ENCODE results near the gene CLPSL1.

Gene CLPSL1

GRCh38 chr6:35759426-35759825 lies 21.4 kb upstream of the CLPSL1 start:
- no peak for DNase-seq

GRCh38 chr6:35765739-35766138 lies 15.1 kb upstream of the CLPSL1 start:
- DNase-seq, result no peak

DNA sequence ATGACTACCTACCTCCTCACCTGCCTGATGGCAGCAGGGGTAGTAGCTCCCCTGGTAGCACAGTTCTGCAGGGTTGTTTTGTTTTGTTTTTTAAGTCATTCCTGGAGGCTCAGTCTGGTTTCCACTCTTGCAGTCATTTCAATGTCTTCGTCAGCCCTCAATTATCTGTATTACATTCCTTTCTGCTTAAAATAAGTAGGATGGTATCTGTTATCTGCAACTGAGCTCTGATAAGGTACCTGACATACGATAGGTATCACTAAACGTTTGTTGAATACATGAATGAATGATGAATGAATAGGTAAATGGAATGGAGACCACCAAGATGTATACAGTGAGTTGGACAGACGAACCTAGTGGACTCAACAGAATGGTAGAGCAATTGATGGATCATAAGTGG lies 11.6 kb upstream of the CLPSL1 start:
- no peak for DNase-seq

GRCh38 chr6:35771343-35771627 lies 9.5 kb upstream of the CLPSL1 start:
- no peak for DNase-seq

DNA sequence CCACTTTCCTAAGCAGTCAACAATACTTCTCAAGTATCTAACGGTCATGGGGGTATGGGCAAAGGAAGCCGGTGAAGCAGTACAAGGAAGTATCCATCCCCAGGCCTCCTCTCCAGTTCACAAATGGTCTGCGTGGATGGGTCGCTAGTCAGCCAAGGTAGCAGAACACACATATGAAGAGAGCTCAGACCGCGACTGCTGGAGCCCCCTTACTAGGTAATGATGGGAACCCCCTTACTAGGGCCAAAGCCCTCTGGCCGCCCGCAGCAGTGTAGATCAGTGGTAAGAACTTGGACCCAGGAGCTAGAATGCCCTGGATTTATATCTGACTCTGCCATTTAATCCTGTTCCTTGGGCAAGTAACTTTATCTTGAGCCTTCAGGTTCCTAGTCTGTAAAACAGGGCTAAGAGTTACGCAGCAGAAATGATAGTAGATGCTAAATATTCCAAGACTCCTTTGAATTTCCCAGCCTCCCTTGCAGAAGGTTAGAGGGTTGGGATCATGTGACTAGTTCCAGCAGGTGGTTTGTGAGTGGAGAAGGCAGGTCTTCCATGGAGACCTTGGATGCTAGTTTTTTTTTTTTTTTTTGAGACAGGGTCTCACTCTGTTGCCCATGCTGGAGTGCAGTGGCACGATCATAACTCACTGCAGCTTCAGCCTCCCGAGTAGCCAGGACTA lies 6.6 kb upstream of the CLPSL1 start:
- DNase-seq, result no peak

DNA sequence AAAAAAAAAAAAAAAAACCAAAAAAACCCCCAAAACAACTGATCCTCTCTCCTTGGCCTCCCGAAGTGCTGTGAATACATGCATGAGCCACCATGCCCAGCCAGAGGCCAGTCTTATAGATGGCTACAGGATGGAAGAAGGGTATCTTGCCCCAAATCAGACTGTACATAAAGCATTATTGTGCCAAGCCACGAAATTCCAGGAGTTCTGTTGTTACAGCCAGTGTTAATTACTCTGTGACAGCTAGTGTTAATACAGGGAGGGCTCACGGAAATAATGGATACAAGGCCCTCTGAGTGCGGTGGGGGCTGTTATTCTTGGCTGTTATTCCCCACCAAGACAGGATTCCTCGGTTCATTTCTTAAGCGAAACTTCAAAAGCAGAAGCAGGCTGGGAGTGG lies 5.8 kb upstream of the CLPSL1 start:
- no peak for DNase-seq

DNA sequence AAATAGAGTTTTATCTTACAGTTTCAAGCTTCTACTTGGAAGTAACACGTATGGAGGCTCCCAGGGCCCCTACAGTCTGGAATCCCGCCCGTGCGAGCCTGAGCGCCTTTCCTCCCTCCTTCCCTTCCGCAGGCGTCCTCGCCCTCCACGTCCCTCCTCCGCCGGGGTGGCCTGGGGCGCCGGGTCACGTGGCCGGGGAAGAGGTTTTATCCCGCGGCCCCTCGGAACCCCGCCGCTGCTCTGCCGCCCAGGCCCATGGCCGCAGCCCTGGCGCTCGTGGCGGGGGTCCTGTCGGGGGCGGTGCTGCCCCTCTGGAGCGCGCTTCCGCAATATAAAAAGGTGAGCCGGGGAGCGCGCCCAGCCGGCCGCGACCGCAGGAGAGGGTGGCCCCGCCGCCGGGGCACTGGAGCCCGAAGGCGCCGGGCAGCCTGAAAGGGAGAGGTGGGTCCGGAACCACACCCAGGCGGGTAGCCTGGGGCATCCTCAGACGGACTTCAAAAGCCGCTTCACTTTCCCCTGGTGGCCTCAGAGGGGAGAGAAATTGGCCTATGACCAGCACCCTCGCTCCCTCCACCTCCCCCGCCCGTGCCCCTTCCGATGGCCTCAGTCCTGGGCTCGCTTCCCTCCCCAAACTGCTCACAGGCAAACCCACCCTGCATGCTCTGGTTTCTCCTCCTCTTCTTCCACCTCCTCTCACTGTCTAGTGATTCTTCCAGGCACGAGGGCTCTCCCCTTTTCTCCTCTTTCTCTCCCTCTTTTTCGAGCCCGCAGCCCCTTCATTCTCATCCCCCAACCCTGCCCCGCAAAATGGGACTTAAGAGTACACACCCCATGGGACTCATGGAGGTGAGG lies 4.2 kb upstream of the CLPSL1 start, which contains the start of gene CLPSL2:
Gene CLPSL2 (plus strand): TSS at position 235 of the 852 bp plus-strand sequence. CDS start 21 bp downstream, at position 256.
- peak; percentile 53 to 83 for DNase-seq

DNA sequence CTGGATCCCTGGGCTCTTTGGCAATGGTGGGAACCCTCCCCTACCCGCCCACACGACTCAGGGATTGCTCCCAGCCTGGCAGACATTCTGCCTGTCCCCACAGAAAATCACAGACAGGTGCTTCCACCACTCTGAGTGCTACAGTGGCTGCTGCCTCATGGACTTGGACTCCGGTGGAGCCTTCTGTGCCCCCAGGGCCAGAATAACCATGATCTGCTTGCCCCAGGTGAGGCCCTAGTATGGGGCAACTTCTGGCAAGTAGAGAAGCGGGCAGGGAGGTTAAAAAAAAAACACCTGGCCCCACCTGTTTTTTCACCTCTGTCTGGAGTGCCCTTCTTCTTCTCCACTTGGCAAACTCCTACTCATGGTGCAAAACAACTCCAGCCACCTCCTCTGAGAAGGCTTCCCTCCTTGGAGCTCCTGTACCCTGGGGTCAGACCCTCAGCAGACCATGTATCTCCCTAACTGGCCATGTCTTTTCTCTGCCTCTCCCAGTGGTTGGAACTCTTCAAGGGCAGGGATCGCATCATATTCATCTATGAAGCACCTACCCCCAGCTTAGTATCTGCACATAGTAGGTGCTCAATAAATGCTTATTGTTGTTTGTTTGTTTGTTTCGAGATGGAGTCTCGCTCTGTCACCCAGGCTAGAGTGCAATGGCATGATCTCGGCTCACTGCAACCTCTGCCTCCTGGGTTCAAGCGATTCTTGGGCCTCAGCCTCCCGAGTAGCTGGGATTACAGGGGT lies 3.3 kb upstream of the CLPSL1 start:
- no peak for DNase-seq

- DNase-seq, result no peak
Measured at GRCh38 chr6:35778437-35778836, 2.4 kb upstream of the CLPSL1 start.

DNA sequence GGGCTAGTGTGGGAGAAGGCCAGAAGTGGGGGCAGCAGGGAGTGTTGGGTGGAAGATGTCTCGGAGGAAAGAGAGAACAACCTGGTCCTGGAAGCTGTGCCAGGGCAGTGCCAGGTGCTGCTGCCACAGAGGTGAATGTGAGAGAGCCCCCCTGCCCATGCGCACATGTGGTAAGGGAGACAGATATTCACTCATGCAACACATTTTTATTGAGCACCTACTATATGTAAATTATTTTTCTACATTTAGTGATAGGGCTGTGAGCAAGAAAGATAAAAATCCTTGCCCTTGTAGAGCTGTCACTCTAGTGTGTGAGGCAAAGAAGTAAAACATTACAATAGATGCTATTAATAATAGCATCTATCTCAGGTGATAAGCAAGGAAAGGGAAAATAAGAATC lies 471 bp downstream of the CLPSL1 start:
- DNase-seq, result no peak

GRCh38 chr6:35782424-35782823 lies 1.6 kb downstream of the CLPSL1 start:
- no peak for DNase-seq

GRCh38 chr6:35784200-35784599 lies 3.4 kb downstream of the CLPSL1 start:
- DNase-seq, result no peak

DNA sequence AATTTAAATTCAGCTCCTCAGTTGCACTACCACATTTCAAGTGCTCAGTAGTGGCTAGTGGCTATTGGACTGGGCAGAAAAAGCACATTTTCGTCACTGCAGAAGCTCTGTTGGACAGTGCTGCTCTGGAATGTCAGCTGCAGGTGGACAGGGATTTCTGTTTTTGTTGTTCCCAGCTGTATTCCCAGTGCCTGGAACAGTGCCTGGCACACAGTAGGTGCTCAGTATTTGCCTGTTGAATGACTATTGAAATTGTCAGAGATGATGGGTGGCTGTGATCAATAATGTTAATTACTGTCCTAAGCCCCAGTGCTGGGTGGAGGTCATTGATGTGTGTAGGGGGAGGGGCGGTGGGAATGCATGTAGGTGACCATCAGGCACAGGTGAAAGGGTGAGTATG lies 5.5 kb downstream of the CLPSL1 start:
- DNase-seq, result no peak

DNA sequence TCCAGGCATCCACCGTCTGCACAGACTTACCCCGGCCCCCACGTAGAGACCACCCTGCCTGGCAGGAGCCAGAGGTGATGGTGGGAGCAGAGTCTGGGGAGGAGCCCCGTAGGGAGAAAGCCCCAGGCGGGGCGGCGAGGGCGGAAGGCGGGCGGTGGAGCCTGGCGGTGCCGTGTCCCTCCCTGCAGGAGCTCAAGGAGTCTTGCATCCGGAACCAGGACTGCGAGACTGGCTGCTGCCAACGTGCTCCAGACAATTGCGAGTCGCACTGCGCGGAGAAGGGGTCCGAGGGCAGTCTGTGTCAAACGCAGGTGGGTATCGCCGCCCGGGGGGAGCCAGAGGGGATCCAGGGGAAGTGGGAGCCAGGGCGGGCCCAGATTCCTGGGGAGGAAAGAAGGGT lies 6.0 kb downstream of the CLPSL1 start:
- DNase-seq, result no peak

GRCh38 chr6:35787266-35788218 lies 6.7 kb downstream of the CLPSL1 start:
- DNase-seq, result peak in 1 of 2 experiments; percentile 54

- DNase-seq, result no peak
Measured at GRCh38 chr6:35788423-35788982, 7.7 kb downstream of the CLPSL1 start.

- no peak for DNase-seq
Measured at GRCh38 chr6:35790683-35791082, 9.9 kb downstream of the CLPSL1 start.

- no peak for DNase-seq
Measured at GRCh38 chr6:35794536-35795452, 14.0 kb downstream of the CLPSL1 start.

DNA sequence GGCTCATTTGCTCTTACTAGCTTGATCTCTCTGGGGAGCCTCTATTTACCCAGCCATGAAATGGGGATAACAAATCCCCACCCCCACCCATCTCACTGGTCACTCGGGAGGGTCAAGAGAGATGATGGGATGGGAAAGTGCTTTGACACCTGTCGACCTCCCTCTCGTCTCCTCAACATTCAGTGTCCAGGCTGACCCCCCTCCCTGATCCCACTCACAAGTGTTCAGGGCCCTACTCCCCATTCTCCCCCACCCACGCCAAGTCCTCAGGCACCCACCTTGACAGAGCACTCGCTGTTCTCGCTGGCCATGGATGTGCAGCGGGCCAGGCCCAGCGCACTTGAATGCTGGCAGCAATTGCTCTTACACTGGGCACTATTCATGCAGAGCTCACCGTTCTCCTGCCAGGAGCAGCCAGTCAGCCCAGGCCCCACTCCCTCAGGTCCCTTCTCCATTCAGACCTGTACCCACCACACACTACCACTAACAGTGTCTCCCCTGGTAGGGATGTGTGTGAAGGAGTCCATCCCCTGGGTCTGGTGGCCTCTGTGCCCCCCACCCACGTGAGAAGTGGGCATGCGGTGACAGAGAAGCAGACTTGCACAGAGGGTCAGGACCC lies 14.7 kb downstream of the CLPSL1 start:
- DNase-seq, result no peak

GRCh38 chr6:35796236-35796635 lies 15.4 kb downstream of the CLPSL1 start:
- no peak for DNase-seq

Measured in NCI-H526 (cell line).